Measurements from ENCODE around the gene TPST2. TPM values are rescaled to one million over a fixed set of nuclear protein-coding genes. Genes with fewer than 3 reads are reported as not detected.

Gene TPST2
- total RNA-seq, 1 experiment from 2014 or later = 50.1 TPM

DNA sequence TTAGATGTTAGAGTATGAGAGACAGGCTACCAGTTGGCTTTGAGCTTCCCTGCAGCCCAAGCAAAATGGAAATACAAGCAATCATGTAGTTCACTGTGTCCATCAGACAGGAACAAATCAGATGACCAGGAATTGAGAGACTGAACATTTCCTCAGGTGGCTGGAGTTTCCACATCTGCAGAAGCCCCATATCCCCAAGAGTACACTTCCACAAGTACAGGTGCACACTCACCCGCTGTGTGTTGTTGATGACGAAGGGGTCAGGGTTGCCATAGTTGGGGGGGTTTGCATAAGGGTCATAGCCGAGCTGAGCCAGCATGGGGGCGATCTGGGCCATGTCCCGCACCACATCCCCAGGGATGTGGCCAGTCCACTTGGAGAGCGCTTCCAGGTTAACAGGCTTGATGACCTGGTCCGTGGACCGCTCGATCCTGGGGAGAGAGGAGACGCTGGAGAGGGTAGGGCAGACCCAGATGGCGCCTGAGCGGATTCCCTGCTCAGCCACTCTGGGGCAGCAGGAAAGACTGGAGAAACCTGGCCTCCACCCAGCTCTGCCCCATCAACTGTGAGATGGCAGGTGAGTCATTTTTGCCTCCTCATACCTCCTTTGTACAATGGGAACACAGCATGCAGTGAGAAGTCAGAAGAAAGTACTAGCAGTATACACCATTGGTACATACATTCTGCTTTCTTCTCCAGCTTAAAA is 53.7 kb downstream of the TPST2 start:
- Histone ChIP-seq H3K79me1 (ENCODE audit: insufficient read depth, low read depth, low read length, poor library complexity, severe bottlenecking) (peaks cover 3% of the 10 kb centered on the region), H3T11ph (ENCODE audit: low read length) (no peak overlapping the region), H3K79me2 (ENCODE audit: insufficient read depth, low read length) (peaks cover 3% of the 10 kb centered on the region; the same call in 1 of the 2 replicates), H4K5ac (ENCODE audit: insufficient read length, low read depth, low read length) (no peak overlapping the region), H3K14ac (ENCODE audit: insufficient read depth, low read length) (no peak overlapping the region), H4K91ac (ENCODE audit: insufficient read length, low read depth, low read length) (no peak overlapping the region), H3K9me3 (ENCODE audit: control insufficient read depth, low read depth, low read length) (no peaks in the 10 kb centered on the region), H2BK5ac (ENCODE audit: insufficient read length, low read length) (no peak overlapping the region), H3K56ac (ENCODE audit: insufficient read length, low read depth, low read length) (no peak overlapping the region), H3K27me3 (ENCODE audit: insufficient read depth, low read length) (no peaks in the 10 kb centered on the region), H2BK15ac (ENCODE audit: low read depth, low read length) (no peak overlapping the region), H3K27ac (ENCODE audit: insufficient read length, low read depth, low read length) (no peak overlapping the region), H3K23ac (ENCODE audit: insufficient read length, low read depth, low read length) (no peak overlapping the region), H4K20me1 (ENCODE audit: control insufficient read depth, insufficient read depth, insufficient read length) (no peaks in the 10 kb centered on the region), H2BK12ac (ENCODE audit: insufficient read length, low read depth, low read length) (no peak overlapping the region), H3K18ac (ENCODE audit: insufficient read length, low read depth, low read length) (no peak overlapping the region), H4K8ac (replicated peaks; ENCODE audit: insufficient read length, low read depth, low read length) (no peak overlapping the region), H2AFZ (ENCODE audit: low read length) (no peak overlapping the region), H2BK20ac (ENCODE audit: low read depth, low read length, poor library complexity, severe bottlenecking) (no peak overlapping the region), H3K23me2 (ENCODE audit: insufficient read length, low read depth, low read length, poor library complexity, severe bottlenecking) (no peaks in the 10 kb centered on the region), H3K4me1 (ENCODE audit: insufficient read depth, low read length) (no peaks in the 10 kb centered on the region), H3K4ac (ENCODE audit: low read depth, low read length) (no peak overlapping the region), H2AK5ac (ENCODE audit: insufficient read length, low read length) (no peak overlapping the region), H3K4me2 (ENCODE audit: insufficient read depth, insufficient read length, low read length) (no peak overlapping the region), H3K9ac (ENCODE audit: extremely low read depth, insufficient read length, low read length) (no peak overlapping the region), H2BK120ac (ENCODE audit: low read depth, low read length, poor library complexity, severe bottlenecking) (no peak overlapping the region)
- WGBS (ENCODE audit: extremely low coverage, insufficient read length, low lambda C conversion rate) = no CpG with 5 or more reads among the region's 12 CpGs
- no peak overlapping the region for H3K4me3 Mint-ChIP-seq
- H3K27me3 Mint-ChIP-seq (ENCODE audit: low read depth) = no peaks in the 10 kb centered on the region
- H3K9me3 Mint-ChIP-seq = no peaks in the 10 kb centered on the region
- H3K27ac Mint-ChIP-seq = peak overlapping the region in 1 of 3 experiments; percentile 23; a peak in 3 of 7 replicates
- TF ChIP-seq, protein P1, sequence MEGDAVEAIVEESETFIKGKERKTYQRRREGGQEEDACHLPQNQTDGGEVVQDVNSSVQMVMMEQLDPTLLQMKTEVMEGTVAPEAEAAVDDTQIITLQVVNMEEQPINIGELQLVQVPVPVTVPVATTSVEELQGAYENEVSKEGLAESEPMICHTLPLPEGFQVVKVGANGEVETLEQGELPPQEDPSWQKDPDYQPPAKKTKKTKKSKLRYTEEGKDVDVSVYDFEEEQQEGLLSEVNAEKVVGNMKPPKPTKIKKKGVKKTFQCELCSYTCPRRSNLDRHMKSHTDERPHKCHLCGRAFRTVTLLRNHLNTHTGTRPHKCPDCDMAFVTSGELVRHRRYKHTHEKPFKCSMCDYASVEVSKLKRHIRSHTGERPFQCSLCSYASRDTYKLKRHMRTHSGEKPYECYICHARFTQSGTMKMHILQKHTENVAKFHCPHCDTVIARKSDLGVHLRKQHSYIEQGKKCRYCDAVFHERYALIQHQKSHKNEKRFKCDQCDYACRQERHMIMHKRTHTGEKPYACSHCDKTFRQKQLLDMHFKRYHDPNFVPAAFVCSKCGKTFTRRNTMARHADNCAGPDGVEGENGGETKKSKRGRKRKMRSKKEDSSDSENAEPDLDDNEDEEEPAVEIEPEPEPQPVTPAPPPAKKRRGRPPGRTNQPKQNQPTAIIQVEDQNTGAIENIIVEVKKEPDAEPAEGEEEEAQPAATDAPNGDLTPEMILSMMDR (conservative IDR thresholded peaks at IDR 0.05) = no peak
- H3K36me3 Mint-ChIP-seq (ENCODE audit: insufficient read depth in 1 of 3, low read depth in 3 of 3) = peaks cover 39 to 73% (median 57%) of the 10 kb centered on the region in 3 experiments
- no peak for DNase-seq
- no peaks in the 10 kb centered on the region for H3K4me1 Mint-ChIP-seq

Data from H9 (cell line).